IPS-18c (cell line): ENCODE data around the gene BBLN.

Experiments
- H3K4me3 ChIP-seq: 2 replicates; pipeline ENCODE4 v1.7.0; 2013; ENCODE audit warnings: low read depth, mild to moderate bottlenecking, low read length, moderate library complexity; ENCODE audit not compliant: insufficient read depth
- H3K9me3 ChIP-seq: one replicate; pipeline ENCODE4 v1.6.1; 2013; ENCODE audit warnings: mild to moderate bottlenecking, low read length, moderate library complexity; ENCODE audit not compliant: control insufficient read depth, insufficient read depth

The BBLN gene

DNA sequence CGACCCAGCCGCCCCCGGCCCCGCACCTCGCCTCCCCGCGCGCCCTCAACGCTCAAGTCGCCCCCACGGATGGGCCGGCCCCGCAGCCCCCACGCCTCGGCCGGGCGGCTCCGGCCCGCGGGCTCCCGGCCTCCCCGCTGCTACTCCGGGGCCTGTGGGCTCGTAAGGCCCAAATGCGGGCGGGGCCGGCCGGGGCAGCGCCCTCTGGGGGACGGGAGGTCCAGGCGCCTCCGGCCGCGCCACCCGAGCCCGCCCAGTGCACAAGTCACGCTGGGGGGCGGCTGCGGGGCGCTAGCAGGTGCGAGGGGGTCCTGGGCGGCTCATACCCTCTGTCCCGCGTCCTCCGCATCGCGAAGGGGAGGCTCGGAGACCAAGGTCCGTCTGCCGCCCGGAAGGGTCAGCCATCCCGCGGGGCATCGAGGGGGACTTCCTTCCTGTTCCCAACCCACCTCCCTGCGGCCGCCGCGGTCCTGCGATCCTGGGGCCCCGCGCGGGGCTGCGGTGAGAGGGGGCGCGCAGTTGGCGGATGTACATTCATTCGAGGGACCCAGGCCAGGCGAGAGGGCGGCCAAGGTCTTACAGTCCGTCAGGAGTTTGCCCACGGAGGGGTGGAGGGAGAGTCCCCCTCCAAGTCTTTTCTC is 31.5 kb downstream of the BBLN start, which contains the start of gene CIZ1:
TSS of gene CIZ1 (minus strand) at position 167 of the 641 bp plus-strand sequence. CDS start 715 bp downstream, outside the sequence.
- Histone ChIP-seq H3K4me3 (peak within 1 kb of the TSS; percentile 89), H3K9me3 (no peaks in the 10 kb centered on the region)

DNA sequence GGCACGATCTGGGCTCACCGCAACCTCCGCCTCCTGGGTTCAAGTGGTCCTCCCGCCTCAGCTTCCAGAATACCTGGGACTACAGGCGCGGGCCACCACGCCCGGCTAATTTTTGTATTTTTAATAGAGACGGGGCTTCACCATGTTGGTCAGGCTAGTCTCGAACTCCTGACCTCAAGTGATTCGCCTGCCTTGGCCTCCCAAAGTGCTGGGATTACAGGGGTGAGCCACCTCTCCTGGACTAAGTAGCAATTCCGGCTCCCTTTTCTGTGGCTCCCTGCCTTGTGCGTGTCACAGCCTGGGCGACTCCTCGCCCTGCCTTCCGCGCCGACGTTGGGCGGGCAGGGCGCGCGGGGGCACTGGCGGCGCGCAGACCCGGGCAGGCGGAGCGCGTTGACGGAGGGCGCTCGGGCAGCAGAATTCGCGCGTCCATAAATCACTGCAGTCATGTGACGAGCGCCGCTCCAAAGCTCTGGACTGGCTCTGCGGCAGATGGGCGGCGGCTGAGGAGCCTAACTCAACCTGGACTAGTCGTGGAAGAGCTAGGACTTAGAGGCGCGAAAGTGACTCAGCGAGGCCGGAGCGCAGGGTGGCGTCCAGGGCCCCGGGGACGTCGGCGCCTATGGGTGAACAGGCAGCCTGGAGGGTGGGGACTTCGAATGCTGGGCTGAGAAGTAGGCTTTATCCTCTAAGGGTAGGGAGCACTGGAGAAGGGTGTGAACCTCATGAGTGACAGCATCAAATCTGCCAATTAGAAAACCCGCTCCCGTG is 32.7 kb downstream of the BBLN start:
- Histone ChIP-seq H3K4me3 (no peak overlapping the region), H3K9me3 (no peaks in the 10 kb centered on the region)

DNA sequence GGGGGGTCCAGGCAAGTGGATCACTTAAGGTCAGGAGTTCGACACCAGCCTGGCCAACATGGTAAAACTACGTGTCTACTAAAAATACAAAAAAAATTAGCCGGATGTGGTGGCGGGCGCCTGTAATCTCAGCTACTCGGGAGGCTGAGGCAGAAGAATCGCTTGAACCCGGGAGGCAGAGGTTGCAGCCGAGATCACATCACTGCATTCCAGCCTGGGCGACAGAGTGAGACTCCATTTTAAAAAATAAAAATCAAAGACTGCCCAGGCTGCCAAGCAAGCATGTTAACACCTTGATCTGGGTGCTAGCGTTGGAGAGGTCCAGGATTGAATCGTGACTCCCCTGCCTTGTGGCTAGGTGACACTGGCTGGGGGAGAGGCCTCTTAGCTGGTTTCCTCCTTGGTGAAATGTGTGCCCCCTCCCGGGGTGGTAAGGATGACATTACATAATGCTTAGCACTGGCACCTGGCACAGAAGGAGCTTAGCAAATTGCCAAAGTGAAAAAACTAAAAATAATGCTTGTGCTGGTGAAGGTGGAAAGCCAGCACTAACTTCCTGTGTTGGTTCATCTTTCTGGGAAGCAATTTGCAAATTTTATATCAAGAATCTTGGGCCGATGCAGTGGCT is 33.5 kb downstream of the BBLN start:
- Histone ChIP-seq H3K4me3 (no peak overlapping the region), H3K9me3 (no peaks in the 10 kb centered on the region)

DNA sequence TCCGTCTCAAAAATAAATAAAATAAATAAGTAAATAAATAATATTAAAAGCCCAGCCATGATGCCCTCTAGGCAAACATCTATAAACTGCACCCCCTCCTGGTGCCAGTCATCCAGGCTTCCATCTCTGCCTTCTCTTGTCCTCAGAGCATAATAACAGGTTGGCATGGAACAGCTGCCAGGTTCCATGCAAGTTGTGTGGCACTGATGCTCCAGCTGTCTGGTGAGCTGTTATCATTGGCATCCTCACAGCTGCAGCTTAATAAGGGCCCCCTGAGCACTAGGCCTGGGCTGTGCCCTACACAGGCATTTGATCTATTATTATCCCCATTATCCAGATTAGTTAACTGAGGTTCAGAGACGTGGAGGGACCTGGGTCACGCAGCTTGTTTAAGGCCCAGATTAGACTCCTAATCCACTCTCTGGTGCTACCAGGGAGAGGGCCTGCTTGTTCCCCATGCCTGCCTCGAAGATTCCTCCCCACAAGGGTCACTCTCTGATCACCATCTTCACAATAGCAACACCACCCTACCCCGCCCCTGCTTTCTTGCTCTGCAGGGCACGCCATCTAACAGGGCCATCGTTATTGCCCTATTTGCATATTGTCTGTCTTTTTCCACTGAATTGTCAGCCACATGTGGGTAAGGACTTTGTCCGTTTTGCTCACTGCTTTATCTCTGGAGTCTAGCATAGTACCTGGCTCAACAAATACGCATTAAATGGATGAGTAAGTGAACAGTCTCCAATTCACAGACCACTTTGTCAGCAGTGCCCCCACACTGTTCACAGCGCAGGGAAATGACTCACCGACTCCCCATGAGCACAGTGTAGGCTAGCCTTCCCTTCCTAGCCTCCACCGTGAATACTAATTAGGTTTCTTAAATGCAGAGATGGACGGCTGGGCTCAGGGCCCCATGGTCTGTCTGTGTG is 41.6 kb downstream of the BBLN start:
- H3K4me3 ChIP-seq, result no peak overlapping the region
- H3K9me3 ChIP-seq, result no peaks in the 10 kb centered on the region

DNA sequence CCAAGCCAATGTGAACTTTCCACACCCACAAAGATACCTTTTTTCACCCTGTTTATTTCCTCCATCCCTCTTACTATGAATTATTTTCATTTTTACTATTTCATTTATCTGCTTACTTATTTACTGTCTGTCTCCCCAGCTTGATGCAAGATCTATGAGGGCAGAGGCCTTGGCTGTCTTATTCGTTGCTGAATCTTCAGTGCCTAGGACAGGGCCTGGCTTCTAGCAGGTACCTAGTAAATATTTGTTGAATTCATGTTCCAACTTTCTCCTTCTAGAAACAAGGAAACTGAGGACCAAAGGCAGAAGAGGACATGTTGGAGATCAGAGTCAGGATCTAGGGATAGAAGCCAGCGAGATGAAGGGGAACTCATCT is 42.6 kb downstream of the BBLN start:
- Histone ChIP-seq H3K4me3 (no peak overlapping the region), H3K9me3 (no peaks in the 10 kb centered on the region)

DNA sequence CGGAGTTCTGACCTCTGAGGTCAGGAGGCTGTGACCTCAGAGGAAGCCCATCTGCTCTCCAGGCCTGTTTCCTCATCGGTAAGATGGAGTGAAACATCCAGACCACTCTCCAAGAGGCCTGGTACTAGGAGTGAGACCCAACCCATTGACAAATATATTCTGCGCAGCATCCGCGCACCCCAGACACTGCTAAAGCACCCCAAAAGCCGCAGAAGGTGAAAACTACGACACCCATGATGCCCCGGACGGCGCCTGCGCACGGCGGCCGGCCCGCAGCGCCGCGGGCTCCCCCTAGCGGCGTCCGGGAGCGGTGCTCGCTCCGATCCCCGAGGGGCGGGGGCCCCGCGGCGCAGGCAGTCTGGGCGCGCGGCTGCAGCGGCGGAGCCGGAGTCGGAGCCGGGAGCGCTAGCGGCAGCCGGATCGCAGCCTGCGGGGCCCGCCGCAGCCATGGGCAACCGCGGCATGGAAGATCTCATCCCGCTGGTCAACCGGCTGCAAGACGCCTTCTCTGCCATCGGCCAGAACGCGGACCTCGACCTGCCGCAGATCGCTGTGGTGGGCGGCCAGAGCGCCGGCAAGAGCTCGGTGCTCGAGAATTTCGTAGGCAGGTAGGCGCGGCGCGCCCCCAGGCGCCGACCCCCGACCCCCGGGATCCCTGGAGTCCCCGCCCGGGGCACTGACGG is 43.1 kb downstream of the BBLN start, which contains the start of gene DNM1:
TSS of gene DNM1 (plus strand) at position 356 of the 683 bp plus-strand sequence. CDS start at position 448, 92 bp downstream.
- peak within 1 kb of the TSS; percentile 87 for H3K4me3 ChIP-seq
- H3K9me3 ChIP-seq, result no peaks in the 10 kb centered on the region

DNA sequence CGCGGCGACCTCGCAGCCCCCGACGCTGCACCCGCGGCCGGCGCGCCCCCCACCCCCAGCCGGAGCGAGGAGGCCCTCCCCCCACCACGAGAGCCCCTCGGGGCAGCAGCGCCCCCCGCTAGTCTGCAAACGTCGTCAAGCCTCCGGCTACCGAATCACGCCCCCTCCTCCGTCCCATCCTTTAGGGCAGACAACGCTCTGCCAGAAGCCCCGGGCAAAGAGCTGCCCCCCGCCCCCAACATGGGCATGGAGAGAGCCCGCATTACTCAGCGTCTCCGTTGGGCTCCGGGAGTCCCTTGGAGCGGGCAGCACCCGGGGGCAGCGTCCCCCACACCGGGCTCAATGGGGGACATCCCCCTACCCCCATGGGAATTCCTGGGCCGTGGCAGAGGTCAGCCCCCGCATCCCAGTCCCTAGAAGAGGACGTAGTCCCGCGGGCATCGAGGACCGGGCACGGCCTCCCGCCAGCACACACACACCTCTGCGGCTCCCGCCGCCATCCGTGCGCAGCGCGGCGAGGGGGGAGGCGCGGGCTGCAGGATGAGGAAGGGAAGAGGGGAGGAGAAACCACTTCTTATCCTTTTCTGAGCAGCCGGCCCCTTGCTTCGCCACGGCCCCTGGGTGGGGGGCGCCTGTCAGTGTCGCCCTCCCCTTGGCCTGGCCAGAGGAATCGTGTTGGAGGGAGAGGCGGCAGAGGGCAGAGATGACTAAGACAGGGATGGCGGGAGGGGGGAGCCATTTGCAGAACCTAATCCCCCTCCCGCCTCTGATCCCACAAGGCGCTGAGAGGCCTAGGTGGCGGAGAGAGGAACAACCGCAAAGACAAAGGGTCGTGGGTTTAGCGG is 43.9 kb downstream of the BBLN start:
- no peaks in the 10 kb centered on the region for H3K9me3 ChIP-seq
- H3K4me3 ChIP-seq, result peak overlapping the region; percentile 87

DNA sequence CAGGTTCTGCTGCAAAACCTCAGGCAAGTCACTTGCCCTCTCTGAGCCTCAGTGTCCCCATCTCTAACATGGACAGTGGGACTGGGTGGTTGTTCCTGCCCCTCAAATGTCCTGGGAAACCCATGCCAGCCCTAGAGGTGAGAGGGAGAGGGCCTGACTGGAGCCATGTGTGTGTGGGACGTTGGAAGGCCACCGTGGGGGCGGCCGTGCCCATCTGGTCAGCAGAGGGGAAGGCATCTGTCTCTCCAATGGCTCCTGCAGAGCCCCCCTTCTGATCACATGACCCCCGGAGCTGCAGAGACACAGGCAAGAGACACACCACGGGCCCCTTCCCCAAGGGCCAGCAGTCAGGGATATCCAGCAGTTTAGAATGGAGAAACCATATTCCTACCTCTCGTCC is 44.8 kb downstream of the BBLN start:
- Histone ChIP-seq H3K9me3 (no peaks in the 10 kb centered on the region), H3K4me3 (peak overlapping the region; percentile 87; the same call in 1 of the 2 replicates)

DNA sequence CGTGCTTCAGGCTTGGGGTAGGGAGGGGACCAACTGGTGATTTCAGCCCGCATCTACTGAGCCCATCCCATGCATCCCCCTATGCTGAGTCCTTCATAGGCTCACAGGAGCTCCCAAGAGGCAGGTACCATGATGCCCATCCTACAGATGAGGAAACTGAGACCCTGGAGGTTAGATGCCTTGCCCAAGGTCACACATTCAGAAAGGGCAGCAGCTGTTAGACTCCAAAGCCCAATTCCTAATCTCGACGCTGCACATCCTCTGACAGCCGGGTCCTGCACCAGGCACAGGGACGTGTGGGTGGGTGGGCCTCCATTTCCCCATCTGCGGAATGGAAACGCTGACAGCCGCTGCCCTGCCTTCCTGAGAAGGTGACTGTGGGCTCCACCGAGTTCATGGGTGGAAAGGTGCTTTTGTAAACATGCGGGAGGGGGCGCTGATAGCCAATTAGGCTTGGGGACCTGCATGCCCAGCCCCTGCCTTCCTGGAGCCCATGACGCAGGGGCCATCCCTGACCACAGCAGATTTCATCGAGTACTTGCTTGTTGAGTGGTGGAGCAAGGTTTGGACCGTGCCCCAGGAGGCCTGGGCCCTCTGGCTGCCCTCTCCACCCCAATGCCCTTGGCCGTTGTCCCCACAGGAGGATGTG is 45.4 kb downstream of the BBLN start:
- Histone ChIP-seq H3K4me3 (no peak overlapping the region), H3K9me3 (no peaks in the 10 kb centered on the region)

DNA sequence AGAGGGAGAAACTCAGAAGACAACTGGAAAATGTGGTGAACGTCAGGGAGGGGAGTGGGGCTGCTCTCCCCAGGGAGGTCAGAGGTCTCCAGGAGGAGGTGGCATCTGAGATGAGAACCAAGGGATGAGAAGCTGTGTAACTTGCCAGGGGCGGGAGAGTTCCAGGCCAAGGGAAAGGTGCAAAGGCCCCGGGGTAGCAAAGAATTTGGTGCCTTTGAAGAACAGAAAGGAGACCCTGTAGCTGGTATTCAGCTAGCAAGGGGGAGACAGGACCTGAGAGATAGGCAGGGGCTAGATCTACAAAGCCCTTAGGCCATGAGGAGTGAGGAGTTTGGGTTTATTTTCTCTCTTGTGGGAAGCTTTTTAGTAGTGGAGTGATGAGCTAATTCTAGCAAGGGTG is 46.4 kb downstream of the BBLN start:
- no peaks in the 10 kb centered on the region for H3K9me3 ChIP-seq

DNA sequence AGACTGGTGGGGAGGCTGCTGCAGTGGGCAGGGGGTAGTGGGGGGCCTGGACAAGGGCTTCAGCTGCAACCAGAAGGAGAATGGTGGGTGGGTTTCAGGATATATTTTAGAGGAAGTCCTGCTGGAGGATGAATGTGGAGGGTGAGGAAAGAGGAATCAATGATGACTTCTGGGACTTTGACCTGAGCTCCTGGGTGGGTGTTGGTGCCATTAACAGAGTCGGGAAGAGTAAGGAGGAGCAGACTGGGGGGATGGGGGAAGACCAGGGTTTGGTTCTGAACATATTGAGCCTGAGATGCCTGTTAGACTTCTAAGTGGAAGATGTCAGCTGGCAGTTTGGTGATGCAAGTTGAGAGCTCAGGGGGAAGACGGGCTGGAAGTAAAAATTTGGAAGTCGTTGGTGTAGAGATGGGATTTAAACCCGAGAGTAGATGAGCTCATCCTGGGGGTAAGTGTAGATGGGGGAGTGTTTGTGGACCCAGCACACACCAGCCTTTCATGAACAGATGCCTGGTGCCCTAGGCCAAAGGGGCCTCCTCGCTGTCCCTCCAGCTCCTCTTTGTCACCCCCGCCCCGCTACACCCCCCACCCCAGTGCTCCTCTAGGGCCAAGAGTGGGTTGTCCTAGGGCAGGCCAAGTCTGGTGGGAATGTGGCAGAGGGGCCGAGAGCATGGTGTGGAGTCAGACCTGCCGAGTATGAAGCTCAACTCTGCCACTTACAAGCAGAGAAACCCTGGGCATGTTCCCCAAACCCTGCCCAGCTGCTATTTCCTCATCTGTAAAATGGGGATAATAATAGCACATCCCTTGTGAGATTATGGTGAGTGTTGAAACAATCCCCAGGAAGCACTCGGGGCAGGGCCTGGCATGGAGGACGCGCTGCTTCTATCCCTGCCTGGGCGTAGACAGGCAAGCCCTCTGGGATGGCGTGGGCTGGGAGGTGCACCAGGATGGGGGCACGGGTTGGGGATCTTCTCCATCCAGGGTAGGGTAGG is 47.1 kb downstream of the BBLN start:
- H3K9me3 ChIP-seq, result no peaks in the 10 kb centered on the region

More for the DNA sequence above, 46.4 kb downstream of the BBLN start:
- H3K4me3 ChIP-seq, result no peak overlapping the region

DNA sequence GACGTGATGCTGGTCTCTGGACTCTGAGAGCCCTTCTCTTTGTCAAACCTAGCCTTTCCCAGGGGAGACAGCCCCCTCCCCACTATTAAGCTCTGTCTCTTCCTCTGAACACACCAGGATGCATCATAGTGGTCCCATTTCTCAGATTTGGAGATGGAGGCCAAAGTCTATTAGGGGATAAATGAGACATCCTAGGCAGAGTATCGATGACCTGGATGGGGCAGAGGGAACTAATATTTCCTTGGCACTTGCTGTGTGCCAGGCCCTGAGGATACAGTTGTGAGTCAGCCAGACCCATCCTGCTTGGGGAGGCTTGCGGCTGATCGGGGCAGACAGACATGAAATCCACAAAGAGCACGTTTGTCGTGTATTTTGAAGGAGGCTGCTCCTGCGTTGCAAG is 48.3 kb downstream of the BBLN start:
- no peaks in the 10 kb centered on the region for H3K9me3 ChIP-seq
- H3K4me3 ChIP-seq, result no peak overlapping the region

More for the DNA sequence above, 47.1 kb downstream of the BBLN start:
- H3K4me3 ChIP-seq, result no peak overlapping the region

DNA sequence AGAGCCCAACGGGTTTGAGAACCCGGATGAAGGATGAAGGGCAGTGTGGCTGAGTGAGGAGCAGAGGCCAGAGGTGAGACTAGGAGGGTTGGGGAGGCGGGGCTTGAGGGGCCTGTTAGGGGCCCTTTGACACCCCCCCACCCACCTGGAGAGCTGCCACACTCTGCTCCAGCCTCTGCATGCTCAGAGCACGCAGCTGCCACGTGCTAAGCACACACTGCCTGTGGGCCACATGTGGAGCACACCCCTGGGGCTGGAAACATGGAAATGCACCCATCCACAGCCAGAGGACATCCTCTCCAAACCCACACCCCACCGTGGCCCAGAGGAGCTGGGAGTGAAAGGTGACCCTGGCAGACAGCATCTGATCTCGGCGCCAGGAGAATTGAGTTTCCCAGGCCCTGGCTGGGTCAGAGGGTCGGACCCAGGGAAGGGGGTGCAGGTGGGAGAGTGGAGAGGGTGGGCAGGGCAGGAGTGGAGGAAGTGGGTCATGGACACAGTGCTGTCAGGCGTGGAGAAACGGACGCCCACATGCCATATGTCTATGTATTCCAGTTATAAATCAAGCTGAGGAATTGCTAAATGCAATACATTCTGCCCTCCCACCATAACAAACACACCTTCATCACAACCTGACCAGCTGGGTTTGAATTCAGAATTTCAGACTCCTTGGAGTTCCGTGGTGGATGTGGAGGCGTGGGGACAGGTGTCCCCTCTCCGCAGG is 49.0 kb downstream of the BBLN start:
- Histone ChIP-seq H3K4me3 (no peak overlapping the region), H3K9me3 (no peaks in the 10 kb centered on the region)
